ENCODE measurements around the gene NHLH1.

NHLH1 gene

GRCh38 chr1:160405331-160405877 is 38.5 kb downstream of the NHLH1 start:
- TF ChIP-seq REST (IDR thresholded peaks at IDR 0.05; ENCODE audit: insufficient replicate concordance, low read depth) (no peak), CTCF (IDR thresholded peaks at IDR 0.05; ENCODE audit: insufficient read depth, low read length) (no peak), POLR2AphosphoS5 (IDR thresholded peaks at IDR 0.05; ENCODE audit: low read depth) (no peak), SPI1 (IDR thresholded peaks at IDR 0.05; ENCODE audit: borderline replicate concordance, low read depth) (no peak), GABPA (IDR thresholded peaks at IDR 0.05; ENCODE audit: low read depth) (no peak)
- DNase-seq (ENCODE audit: low read depth in 1 of 2, low spot score in 1 of 2), result no peak
- Histone ChIP-seq H3K27me3 (ENCODE audit: insufficient read depth, poor library complexity, severe bottlenecking) (peaks cover 13% of the 10 kb centered on the region), H3K4me3 (replicated peaks; ENCODE audit: insufficient read depth, low read length) (no peak overlapping the region), H3K27ac (replicated peaks) (no peak overlapping the region)

GRCh38 chr1:160406131-160406968 is 39.5 kb downstream of the NHLH1 start:
- Histone ChIP-seq H3K27ac (replicated peaks) (no peak overlapping the region), H3K4me3 (replicated peaks; ENCODE audit: insufficient read depth, low read length) (no peak overlapping the region), H3K27me3 (ENCODE audit: insufficient read depth, poor library complexity, severe bottlenecking) (peaks cover 7% of the 10 kb centered on the region)
- TF ChIP-seq GABPA (IDR thresholded peaks at IDR 0.05; ENCODE audit: low read depth) (no peak), POLR2AphosphoS5 (IDR thresholded peaks at IDR 0.05; ENCODE audit: low read depth) (no peak), SPI1 (IDR thresholded peaks at IDR 0.05; ENCODE audit: borderline replicate concordance, low read depth) (no peak), CTCF (IDR thresholded peaks at IDR 0.05; ENCODE audit: insufficient read depth, low read length) (no peak), REST (IDR thresholded peaks at IDR 0.05; ENCODE audit: insufficient replicate concordance, low read depth) (no peak)
- no peak for DNase-seq (ENCODE audit: low read depth in 1 of 2, low spot score in 1 of 2)

- DNase-seq (ENCODE audit: low read depth in 1 of 2, low spot score in 1 of 2), result no peak
- Histone ChIP-seq H3K27me3 (ENCODE audit: insufficient read depth, poor library complexity, severe bottlenecking) (no peaks in the 10 kb centered on the region), H3K4me3 (replicated peaks; ENCODE audit: insufficient read depth, low read length) (no peak overlapping the region), H3K27ac (replicated peaks) (no peak overlapping the region)
- no peak for TF ChIP-seq POLR2AphosphoS5 (IDR thresholded peaks at IDR 0.05; ENCODE audit: low read depth)
- no peak for TF ChIP-seq GABPA (IDR thresholded peaks at IDR 0.05; ENCODE audit: low read depth)
- no peak for TF ChIP-seq CTCF (IDR thresholded peaks at IDR 0.05; ENCODE audit: insufficient read depth, low read length)
- TF ChIP-seq REST (IDR thresholded peaks at IDR 0.05; ENCODE audit: insufficient replicate concordance, low read depth), result no peak
- no peak for TF ChIP-seq SPI1 (IDR thresholded peaks at IDR 0.05; ENCODE audit: borderline replicate concordance, low read depth)
Observed at GRCh38 chr1:160407839-160408801, 41.2 kb downstream of the NHLH1 start.

Measured in HL-60 (cell line).